HEK293T (cell line): ENCODE data around the gene KIF24.

Source experiments
- CTCF ChIA-PET: fragments of 350-600 bp; formaldehyde crosslinking; extraction: SDS; loops from one replicate; lab custom pipeline; 2021; ENCODE audit warnings: antibody characterized with exemption, inconsistent platforms; lab: Yijun Ruan, JAX
- POLR2A ChIA-PET: fragments of 350-600 bp; formaldehyde crosslinking; extraction: SDS; loops from one replicate; lab custom pipeline; 2020; ENCODE audit warnings: antibody characterized with exemption, inconsistent platforms; lab: Yijun Ruan, JAX
- DNase-seq: peaks from one replicate; pipeline ENCODE4 v3.0.0; 2012; ENCODE audit warnings: mixed read lengths; ENCODE audit errors: extremely low spot score
- ARNT ChIP-seq: fragments of 450-650 bp; IDR thresholded peaks from 2 replicates; pipeline ENCODE4 v1.6.1; 2017; ENCODE audit warnings: mild to moderate bottlenecking
- BHLHE40 ChIP-seq: fragments of 450-650 bp; IDR thresholded peaks from 2 replicates; pipeline ENCODE4 v1.6.1; 2016; ENCODE audit warnings: mild to moderate bottlenecking, moderate library complexity, borderline replicate concordance
- CTBP1 ChIP-seq: fragments of 450-650 bp; IDR thresholded peaks from 2 replicates; pipeline ENCODE4 v1.6.1; 2016; ENCODE audit warnings: borderline replicate concordance
- ELF4 ChIP-seq: fragments of 450-650 bp; IDR thresholded peaks from 2 replicates; pipeline ENCODE4 v1.6.1; 2017; ENCODE audit warnings: antibody characterized with exemption
- FOXA1 ChIP-seq: fragments of 450-650 bp; IDR thresholded peaks from 2 replicates; pipeline ENCODE4 v1.6.1; 2016; ENCODE audit warnings: mild to moderate bottlenecking
- FOXK2 ChIP-seq: fragments of 450-650 bp; IDR thresholded peaks from 2 replicates; pipeline ENCODE4 v1.6.1; 2016; ENCODE audit warnings: mild to moderate bottlenecking
- FOXM1 ChIP-seq: fragments of 450-650 bp; IDR thresholded peaks from 2 replicates; pipeline ENCODE4 v1.6.1; 2017; ENCODE audit warnings: mild to moderate bottlenecking, borderline replicate concordance
- HDGF ChIP-seq: fragments of 450-650 bp; IDR thresholded peaks from 2 replicates; pipeline ENCODE4 v1.6.1; 2017; ENCODE audit warnings: antibody characterized with exemption, borderline replicate concordance
- L3MBTL2 ChIP-seq: fragments of 450-650 bp; conservative IDR thresholded peaks from 2 replicates; pipeline ENCODE4 v1.6.1; 2016; ENCODE audit warnings: mild to moderate bottlenecking
- LEF1 ChIP-seq: fragments of 450-650 bp; IDR thresholded peaks from 2 replicates; pipeline ENCODE4 v1.6.1; 2017; ENCODE audit warnings: mild to moderate bottlenecking, borderline replicate concordance
- NFRKB ChIP-seq: fragments of 450-650 bp; IDR thresholded peaks from 2 replicates; pipeline ENCODE4 v1.6.1; 2016; ENCODE audit warnings: mild to moderate bottlenecking, moderate library complexity
- PKNOX1 ChIP-seq: fragments of 450-650 bp; IDR thresholded peaks from 2 replicates; pipeline ENCODE4 v1.6.1; 2016
- SP1 ChIP-seq: fragments of 450-650 bp; IDR thresholded peaks from 2 replicates; pipeline ENCODE4 v1.6.1; 2017
- SUZ12 ChIP-seq: fragments of 450-650 bp; IDR thresholded peaks from 2 replicates; pipeline ENCODE4 v1.6.1; 2016; ENCODE audit warnings: mild to moderate bottlenecking
- TARDBP ChIP-seq: fragments of 450-650 bp; IDR thresholded peaks from 2 replicates; pipeline ENCODE4 v1.6.1; 2016
- ZNF384 ChIP-seq: fragments of 450-650 bp; IDR thresholded peaks from 2 replicates; pipeline ENCODE4 v1.6.1; 2016

KIF24 gene

GRCh38 chr9:34337403-34337802 lies 8.3 kb upstream of the KIF24 start:
- CTCF ChIA-PET: no interaction called here
- TF ChIP-seq SUZ12: no peak
- TF ChIP-seq NFRKB: no peak
- no peak for TF ChIP-seq PKNOX1
- TF ChIP-seq CTBP1: no peak
- TF ChIP-seq FOXM1: no peak
- no peak for TF ChIP-seq TARDBP
- TF ChIP-seq FOXA1: no peak
- no peak for TF ChIP-seq FOXK2
- TF ChIP-seq LEF1: no peak
- TF ChIP-seq ZNF384: no peak
- no peak for TF ChIP-seq SP1
- TF ChIP-seq ELF4: no peak
- no peak for TF ChIP-seq L3MBTL2
- no peak for TF ChIP-seq BHLHE40
- no peak for TF ChIP-seq HDGF
- TF ChIP-seq ARNT: no peak
- POLR2A ChIA-PET: no interaction called here
- DNase-seq: no peak

GRCh38 chr9:34335376-34335775 lies 6.3 kb upstream of the KIF24 start:
- ChIA-PET POLR2A (no interaction called here), CTCF (interaction anchor here (1.4 kb wide), 1 partner anchor 42 kb away, joined by 5 read pairs; no protein-coding TSS in a partner anchor)
- DNase-seq: no peak
- TF ChIP-seq ZNF384 (no peak), SUZ12 (no peak), L3MBTL2 (no peak), SP1 (no peak), TARDBP (no peak), FOXM1 (no peak), BHLHE40 (no peak), NFRKB (no peak), ELF4 (no peak), FOXK2 (no peak), FOXA1 (no peak), LEF1 (no peak), PKNOX1 (no peak), CTBP1 (no peak), ARNT (no peak), HDGF (no peak)

GRCh38 chr9:34334916-34335315 lies 5.8 kb upstream of the KIF24 start:
- ChIA-PET CTCF (interaction anchor here (1.4 kb wide), 1 partner anchor 43 kb away, joined by 5 read pairs; no protein-coding TSS in a partner anchor), POLR2A (no interaction called here)
- DNase-seq: no peak
- TF ChIP-seq HDGF: no peak
- no peak for TF ChIP-seq ZNF384
- TF ChIP-seq SUZ12: no peak
- TF ChIP-seq FOXM1: no peak
- TF ChIP-seq L3MBTL2: no peak
- no peak for TF ChIP-seq BHLHE40
- no peak for TF ChIP-seq PKNOX1
- TF ChIP-seq LEF1: no peak
- no peak for TF ChIP-seq TARDBP
- no peak for TF ChIP-seq FOXK2
- no peak for TF ChIP-seq CTBP1
- no peak for TF ChIP-seq NFRKB
- TF ChIP-seq SP1: no peak
- no peak for TF ChIP-seq FOXA1
- no peak for TF ChIP-seq ARNT
- no peak for TF ChIP-seq ELF4

GRCh38 chr9:34334337-34334824 lies 5.3 kb upstream of the KIF24 start:
- TF ChIP-seq FOXM1: no peak
- no peak for TF ChIP-seq HDGF
- no peak for TF ChIP-seq SUZ12
- TF ChIP-seq LEF1: no peak
- POLR2A ChIA-PET: no interaction called here
- DNase-seq: no peak
- CTCF ChIA-PET: interaction anchor here (1.4 kb wide), 1 partner anchor 43 kb away, joined by 5 read pairs; no protein-coding TSS in a partner anchor

GRCh38 chr9:34333836-34334235 lies 4.8 kb upstream of the KIF24 start:
- no peak for TF ChIP-seq FOXA1
- no peak for TF ChIP-seq L3MBTL2
- TF ChIP-seq TARDBP: no peak
- no peak for TF ChIP-seq HDGF
- TF ChIP-seq SUZ12: no peak
- TF ChIP-seq PKNOX1: no peak
- no peak for TF ChIP-seq SP1
- no peak for TF ChIP-seq NFRKB
- TF ChIP-seq CTBP1: no peak
- no peak for TF ChIP-seq FOXM1
- TF ChIP-seq ARNT: no peak
- TF ChIP-seq LEF1: no peak
- no peak for TF ChIP-seq FOXK2
- no peak for TF ChIP-seq ELF4
- no peak for TF ChIP-seq BHLHE40
- TF ChIP-seq ZNF384: no peak
- ChIA-PET POLR2A (interaction anchor here (0.7 kb wide), 1 partner anchor 44 kb away, joined by 3 read pairs; no protein-coding TSS in a partner anchor), CTCF (interaction anchor here (0.6 kb wide), 1 partner anchor 46 kb away, joined by 3 read pairs; no protein-coding TSS in a partner anchor)

More at GRCh38 chr9:34333836-34334235, 4.8 kb upstream of the KIF24 start:
- DNase-seq: no peak
